ENCODE data around the gene KIF5C. TPM values are rescaled to one million over a fixed set of nuclear protein-coding genes. Genes with fewer than 3 reads are reported as not detected.

Gene KIF5C
- total RNA-seq, 1 donor from 2014 or later = 0.08 TPM

Other genes starting within 250 kb of the KIF5C start
- 16.4 TPM for gene EPC2, start 230.5 kb upstream of the KIF5C start, total RNA-seq
- 3.2 TPM for gene LYPD6B, start 163.5 kb downstream of the KIF5C start, total RNA-seq

Data from esophagus mucosa (tissue), 1 donor.